MG63 (cell line): Measurements from ENCODE around the gene MUC5B. TPM values are rescaled to one million over a fixed set of nuclear protein-coding genes. Genes with fewer than 3 reads are reported as not detected.

Experiments
- DNase-seq: peaks from one replicate; pipeline ENCODE4 v3.0.0-alpha.2; 2020
- H3K27me3 ChIP-seq: fragments of 250-450 bp; sonication (Bioruptor Pico); 2 replicates; pipeline ENCODE4 v1.5.1; 2020; ENCODE audit warnings: mild to moderate bottlenecking, moderate library complexity
- H3K36me3 ChIP-seq: fragments of 250-450 bp; sonication (Bioruptor Pico); 2 replicates; pipeline ENCODE4 v1.5.1; 2020; ENCODE audit warnings: mild to moderate bottlenecking, moderate library complexity
- H3K4me3 ChIP-seq: fragments of 250-450 bp; sonication (Bioruptor Pico); 2 replicates; pipeline ENCODE4 v1.5.1; 2020; ENCODE audit warnings: mild to moderate bottlenecking, moderate library complexity
- H3K9me3 ChIP-seq: fragments of 250-450 bp; sonication (Bioruptor Pico); 2 replicates; pipeline ENCODE4 v1.5.1; 2020; ENCODE audit warnings: mild to moderate bottlenecking, moderate library complexity
- total RNA-seq: library from RNA; depleted of rRNA; stranded (reverse); fragments of >200 nt; shearing (Covaris generic); gene quantifications from 2 replicates; pipeline ENCODE4 v1.2.3, GENCODE V29; 2014; ENCODE audit warnings: low replicate concordance

MUC5B gene
- total RNA-seq, 1 experiment from 2014 or later, result not detected

DNA sequence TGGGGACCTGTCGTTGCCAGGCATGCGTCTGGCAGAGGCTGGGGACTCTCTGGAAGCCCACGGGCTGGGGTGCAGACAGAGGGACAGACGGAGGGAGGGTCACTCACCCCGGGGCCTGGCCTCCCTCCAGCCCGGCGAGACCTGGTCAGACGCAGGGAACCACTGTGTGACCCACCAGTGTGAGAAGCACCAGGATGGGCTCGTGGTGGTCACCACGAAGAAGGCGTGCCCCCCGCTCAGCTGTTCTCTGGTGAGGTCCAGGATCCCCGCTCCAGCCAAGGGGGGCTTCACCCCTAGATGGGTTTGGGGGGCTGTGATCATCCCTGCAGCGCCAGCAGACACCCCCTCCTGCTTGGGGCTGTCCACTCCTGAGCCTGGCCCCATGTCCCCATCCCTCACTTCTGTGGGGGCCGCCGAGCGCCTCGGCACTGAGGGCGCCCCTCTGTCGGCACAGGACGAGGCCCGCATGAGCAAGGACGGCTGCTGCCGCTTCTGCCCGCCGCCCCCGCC is 23.6 kb upstream of the MUC5B start:
- DNase-seq, result no peak

DNA sequence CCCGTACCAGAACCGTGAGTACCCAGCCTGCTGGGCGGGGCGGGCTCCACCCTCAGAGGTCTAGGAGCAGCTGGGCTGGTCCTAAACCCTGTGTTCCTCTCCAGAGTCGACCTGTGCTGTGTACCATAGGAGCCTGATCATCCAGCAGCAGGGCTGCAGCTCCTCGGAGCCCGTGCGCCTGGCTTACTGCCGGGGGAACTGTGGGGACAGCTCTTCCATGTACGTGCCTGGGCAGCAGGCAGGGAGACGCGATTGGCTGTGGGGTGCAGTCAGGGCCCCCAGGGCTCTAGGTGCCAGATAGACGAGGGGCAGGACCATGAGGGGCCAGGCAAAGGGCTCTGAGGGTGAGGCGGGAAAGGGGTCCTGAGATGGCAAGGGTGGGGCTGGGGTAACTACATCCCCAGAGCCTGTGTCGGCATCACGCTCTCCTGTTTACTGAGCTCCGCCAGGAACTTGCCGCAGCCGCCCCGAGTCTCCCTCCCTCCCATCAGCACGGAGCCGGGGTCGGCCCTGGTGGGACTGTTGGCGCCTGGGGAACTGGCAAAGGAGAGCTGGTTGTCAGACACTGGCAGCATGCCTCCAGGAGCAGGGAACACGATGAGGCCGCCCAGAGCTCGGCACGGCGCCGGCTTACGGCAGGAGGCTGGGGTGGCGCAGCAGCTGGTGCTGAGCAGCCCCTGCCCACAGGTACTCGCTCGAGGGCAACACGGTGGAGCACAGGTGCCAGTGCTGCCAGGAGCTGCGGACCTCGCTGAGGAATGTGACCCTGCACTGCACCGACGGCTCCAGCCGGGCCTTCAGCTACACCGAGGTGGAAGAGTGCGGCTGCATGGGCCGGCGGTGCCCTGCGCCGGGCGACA is 22.9 kb upstream of the MUC5B start:
- Histone ChIP-seq H3K36me3 (no peaks in the 10 kb centered on the region), H3K9me3 (no peaks in the 10 kb centered on the region), H3K4me3 (no peak overlapping the region), H3K27me3 (peaks cover 31% of the 10 kb centered on the region)
- DNase-seq, result no peak

More for the DNA sequence above, 23.6 kb upstream of the MUC5B start:
- Histone ChIP-seq H3K9me3 (no peaks in the 10 kb centered on the region), H3K27me3 (peaks cover 31% of the 10 kb centered on the region), H3K4me3 (no peak overlapping the region), H3K36me3 (no peaks in the 10 kb centered on the region)

DNA sequence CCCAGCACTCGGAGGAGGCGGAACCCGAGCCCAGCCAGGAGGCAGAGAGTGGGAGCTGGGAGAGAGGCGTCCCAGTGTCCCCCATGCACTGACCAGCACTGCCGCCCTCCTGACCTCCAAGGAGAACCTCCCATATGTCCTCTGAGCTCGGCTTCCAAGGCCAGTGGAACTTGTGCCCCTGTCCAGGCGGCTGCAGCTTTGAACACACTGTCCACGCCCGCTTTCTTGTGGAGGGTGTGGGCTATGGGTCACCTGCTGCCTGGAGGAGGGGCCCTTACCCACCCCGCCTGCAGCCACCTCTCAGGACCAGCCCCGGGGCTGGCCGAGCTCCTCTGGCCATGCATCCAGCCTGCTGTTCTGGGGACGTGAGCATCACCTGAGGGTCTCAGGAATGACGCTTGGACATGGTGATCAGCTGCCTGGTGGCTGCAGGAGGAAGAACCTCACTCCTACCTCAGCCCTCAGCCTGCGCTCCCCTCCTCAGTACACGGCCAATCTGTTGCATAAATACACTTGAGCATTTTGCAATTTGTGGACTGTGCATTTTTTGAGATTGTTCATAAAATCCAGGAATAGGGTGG is 22.2 kb upstream of the MUC5B start:
- Histone ChIP-seq H3K36me3 (no peaks in the 10 kb centered on the region), H3K4me3 (no peak overlapping the region), H3K9me3 (no peaks in the 10 kb centered on the region), H3K27me3 (peaks cover 31% of the 10 kb centered on the region)
- no peak for DNase-seq

DNA sequence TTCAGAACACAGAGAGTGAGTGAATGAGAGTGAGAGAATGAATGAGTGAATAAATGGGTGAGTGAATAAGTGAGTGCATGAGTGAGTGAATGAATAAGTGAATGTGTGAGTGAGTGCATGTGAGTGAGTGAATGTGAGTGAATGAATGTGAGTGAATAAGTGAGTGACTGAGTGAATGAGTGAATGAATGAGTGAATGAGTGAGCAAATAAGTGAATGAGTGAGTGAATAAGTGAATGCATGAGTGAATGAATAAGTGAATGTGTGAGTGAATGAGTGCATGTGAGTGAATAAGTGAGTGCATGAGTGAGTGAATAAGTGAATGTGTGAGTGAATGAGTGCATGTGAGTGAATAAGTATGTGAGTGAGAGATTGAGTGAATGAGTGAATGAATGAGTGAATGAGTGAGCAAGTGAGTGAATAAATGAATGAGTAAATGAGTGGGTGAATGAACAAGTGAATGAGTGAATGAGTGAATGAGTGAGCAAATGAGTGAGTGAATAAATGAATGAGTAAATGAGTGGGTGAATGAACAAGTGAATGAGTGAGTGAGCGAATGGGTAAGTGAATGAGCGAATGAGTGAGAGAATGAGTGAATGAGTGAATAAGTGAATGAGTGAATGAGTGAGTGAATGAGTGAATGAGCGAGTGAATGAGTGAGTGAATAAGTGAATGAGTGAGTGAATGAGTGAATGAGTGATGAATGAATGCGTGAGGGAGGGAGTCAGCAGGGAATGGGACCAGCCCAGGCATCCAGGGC is 21.3 kb upstream of the MUC5B start:
- H3K9me3 ChIP-seq, result no peaks in the 10 kb centered on the region
- peaks cover 31% of the 10 kb centered on the region for H3K27me3 ChIP-seq
- H3K4me3 ChIP-seq, result no peak overlapping the region
- DNase-seq, result no peak
- H3K36me3 ChIP-seq, result no peaks in the 10 kb centered on the region

DNA sequence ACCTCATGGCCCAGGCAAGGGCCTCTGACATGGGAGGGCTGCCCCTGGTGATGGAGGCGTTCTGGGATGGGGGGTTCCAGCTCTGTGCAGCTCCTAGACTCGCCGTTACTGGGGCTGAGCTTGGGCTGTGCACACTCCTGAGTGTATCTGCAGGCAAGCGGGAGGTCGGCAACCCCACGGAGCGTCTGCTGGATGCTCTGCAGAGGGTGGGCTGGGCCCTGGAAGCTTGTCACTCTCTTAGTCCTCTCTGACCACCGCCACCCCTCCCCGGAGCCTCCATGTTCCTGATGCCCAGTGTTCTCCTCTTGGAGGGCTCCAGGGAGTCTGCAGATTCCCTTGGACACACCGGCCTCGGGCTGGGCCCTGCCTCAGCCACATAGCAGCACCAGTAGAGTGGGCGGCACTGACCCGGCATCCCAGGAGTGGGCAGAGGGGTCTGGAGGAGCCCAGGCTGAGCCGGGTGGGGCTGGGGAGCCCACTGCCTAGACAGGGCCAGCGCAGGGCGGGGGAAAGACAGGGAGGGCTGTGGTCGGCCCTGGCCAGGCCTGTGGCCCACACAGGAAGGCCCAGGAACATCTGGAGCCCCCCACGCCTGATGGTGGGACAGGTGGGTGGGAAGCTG is 20.6 kb upstream of the MUC5B start:
- peaks cover 31% of the 10 kb centered on the region for H3K27me3 ChIP-seq
- H3K9me3 ChIP-seq, result no peaks in the 10 kb centered on the region
- H3K36me3 ChIP-seq, result no peaks in the 10 kb centered on the region
- no peak for DNase-seq
- H3K4me3 ChIP-seq, result no peak overlapping the region

- Histone ChIP-seq H3K27me3 (peaks cover 31% of the 10 kb centered on the region), H3K4me3 (no peak overlapping the region), H3K36me3 (no peaks in the 10 kb centered on the region), H3K9me3 (no peaks in the 10 kb centered on the region)
- peak; percentile 52 for DNase-seq
These were observed 19.9 kb upstream of the MUC5B start for GRCh38 chr11:1202776-1203504.

DNA sequence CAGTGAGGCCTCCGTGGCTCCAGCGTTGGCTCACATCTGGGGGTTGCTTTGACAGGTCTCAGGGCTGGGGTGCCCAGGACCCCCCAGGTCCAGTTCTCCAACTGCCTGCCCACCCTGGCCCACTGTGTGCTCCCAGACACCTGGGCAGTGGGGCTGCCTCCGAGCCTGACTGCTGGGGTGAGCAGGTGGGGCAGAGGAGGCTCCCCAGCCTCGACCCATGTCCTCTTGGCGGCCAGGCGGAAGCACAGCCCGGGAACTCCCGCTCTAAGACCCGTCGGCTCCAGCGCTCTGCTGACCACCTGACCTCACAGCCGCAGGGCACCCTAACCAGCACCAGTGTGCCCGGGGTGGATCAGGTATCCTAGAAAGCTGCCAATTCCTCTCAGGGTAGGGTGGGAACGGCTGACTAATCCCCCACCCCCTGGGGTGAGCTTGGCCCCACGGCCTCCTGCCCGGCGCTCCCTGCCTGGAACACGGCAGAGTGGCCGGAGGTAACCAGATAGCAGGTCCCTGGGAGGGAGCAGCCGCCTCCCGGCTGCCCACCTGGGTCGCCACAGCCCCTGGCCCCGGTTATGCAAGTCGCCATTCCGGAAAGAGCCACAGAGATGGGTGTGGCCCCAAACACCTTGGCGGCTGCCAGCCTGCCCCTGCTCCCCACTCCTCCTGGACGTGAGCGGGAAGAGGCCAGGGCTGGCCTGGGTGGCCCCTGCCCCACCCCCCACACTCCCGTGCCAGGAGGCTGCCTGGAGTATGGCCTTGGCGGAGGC is 19.2 kb upstream of the MUC5B start:
- H3K27me3 ChIP-seq, result peaks cover 26% of the 10 kb centered on the region
- H3K9me3 ChIP-seq, result no peaks in the 10 kb centered on the region
- no peak overlapping the region for H3K4me3 ChIP-seq
- H3K36me3 ChIP-seq, result no peaks in the 10 kb centered on the region
- DNase-seq, result peak; percentile 53

GRCh38 chr11:1204381-1205101 is 18.3 kb upstream of the MUC5B start:
- Histone ChIP-seq H3K36me3 (no peaks in the 10 kb centered on the region), H3K9me3 (no peaks in the 10 kb centered on the region), H3K4me3 (no peak overlapping the region), H3K27me3 (peaks cover 18% of the 10 kb centered on the region)
- no peak for DNase-seq

GRCh38 chr11:1205121-1205986 is 17.5 kb upstream of the MUC5B start:
- DNase-seq, result no peak

GRCh38 chr11:1205987-1206331 is 16.9 kb upstream of the MUC5B start:
- DNase-seq, result no peak

More at GRCh38 chr11:1205121-1205986, 17.5 kb upstream of the MUC5B start:
- H3K27me3 ChIP-seq, result peaks cover 12% of the 10 kb centered on the region
- no peaks in the 10 kb centered on the region for H3K36me3 ChIP-seq
- H3K9me3 ChIP-seq, result 0 out of 2 replicates have a peak, but pooled peaks cover 1% of the 10 kb centered on the region
- no peak overlapping the region for H3K4me3 ChIP-seq

GRCh38 chr11:1206391-1207271 is 16.2 kb upstream of the MUC5B start:
- no peak for DNase-seq
- H3K27me3 ChIP-seq, result peaks cover 6% of the 10 kb centered on the region
- no peak overlapping the region for H3K4me3 ChIP-seq
- H3K36me3 ChIP-seq, result no peaks in the 10 kb centered on the region
- H3K9me3 ChIP-seq, result peaks cover 11% of the 10 kb centered on the region

More at GRCh38 chr11:1205987-1206331, 16.9 kb upstream of the MUC5B start:
- H3K9me3 ChIP-seq, result 0 out of 2 replicates have a peak, but pooled peaks cover 5% of the 10 kb centered on the region
- H3K4me3 ChIP-seq, result no peak overlapping the region
- no peaks in the 10 kb centered on the region for H3K36me3 ChIP-seq
- peaks cover 6% of the 10 kb centered on the region for H3K27me3 ChIP-seq

DNA sequence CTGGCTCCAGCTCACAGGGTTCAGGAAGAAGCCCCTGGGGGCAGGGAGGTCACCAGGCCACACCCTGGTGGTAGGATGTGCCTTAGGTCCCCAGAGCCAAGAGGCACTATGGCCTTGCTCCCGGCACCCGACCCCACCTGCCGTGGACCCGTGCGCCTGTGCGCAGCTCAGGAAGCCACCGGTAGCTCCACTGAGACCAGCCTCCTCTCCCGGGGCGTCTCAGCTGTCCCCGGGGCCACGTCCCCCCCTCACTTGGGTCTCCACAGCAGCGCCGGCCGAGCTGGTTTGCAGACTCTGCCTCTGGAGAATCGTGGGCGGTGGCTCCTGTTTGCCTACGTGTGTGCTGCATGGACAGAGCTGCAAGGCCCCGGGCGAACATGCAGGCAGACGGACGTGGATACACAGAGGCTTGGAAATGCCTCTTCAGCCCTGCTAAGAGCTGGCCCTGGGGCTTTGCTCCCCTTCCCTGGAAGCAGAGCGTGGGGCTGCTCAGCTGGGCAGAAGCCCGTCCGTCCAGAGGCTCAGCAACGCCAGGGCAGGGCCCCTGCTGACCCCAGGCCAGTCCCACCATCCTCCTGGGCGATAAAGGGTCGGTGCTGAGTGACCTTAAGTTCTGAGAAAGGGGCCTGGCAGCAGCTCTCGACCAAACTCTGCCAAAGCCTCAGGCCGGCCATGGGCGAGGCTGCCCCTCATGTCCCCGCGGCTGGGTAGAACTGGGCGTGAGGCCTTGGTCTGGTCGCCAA is 15.3 kb upstream of the MUC5B start:
- peaks cover 19% of the 10 kb centered on the region for H3K9me3 ChIP-seq
- peaks cover 9% of the 10 kb centered on the region for H3K27me3 ChIP-seq
- DNase-seq, result no peak
- H3K36me3 ChIP-seq, result no peaks in the 10 kb centered on the region
- no peak overlapping the region for H3K4me3 ChIP-seq

DNA sequence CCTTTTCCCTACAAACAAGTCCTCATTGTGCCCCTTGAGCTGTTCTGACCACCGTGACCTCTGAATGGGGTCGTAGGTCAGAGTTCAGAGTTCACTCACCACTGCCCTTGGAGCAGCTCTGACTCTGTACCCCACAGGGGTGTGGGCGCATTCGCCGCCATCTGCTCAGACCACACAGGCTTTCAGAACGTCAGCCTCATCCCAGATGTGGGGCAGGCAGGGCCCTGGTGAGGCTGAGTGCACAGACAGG is 14.8 kb upstream of the MUC5B start:
- Histone ChIP-seq H3K36me3 (no peaks in the 10 kb centered on the region), H3K4me3 (no peak overlapping the region)
- DNase-seq, result no peak

More for the DNA sequence above, 14.8 kb upstream of the MUC5B start:
- peaks cover 10% of the 10 kb centered on the region for H3K27me3 ChIP-seq
- peaks cover 21% of the 10 kb centered on the region for H3K9me3 ChIP-seq
